ENCODE data around the gene EFHD2.

The EFHD2 gene

DNA sequence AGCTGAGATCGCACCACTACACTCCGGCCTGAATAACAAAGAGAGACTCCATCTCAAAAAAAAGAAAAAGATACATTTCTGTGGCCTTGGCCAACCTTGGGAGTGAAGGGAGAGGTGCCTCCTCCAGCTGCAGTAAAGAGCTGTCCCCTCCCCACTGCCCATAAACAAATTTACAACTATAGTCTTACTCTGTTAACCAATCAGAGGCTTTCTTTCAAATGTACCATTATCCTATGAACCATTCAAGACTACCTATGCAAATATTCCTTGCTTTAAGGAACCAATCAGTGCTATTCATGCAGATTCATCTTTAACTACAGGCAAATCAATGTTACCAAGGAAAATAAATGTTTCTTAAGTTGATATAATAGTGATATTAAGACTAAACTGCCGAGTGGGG lies 67.2 kb downstream of the EFHD2 start:
- no peak for DNase-seq (ENCODE audit: low read depth in 2 of 2)

DNA sequence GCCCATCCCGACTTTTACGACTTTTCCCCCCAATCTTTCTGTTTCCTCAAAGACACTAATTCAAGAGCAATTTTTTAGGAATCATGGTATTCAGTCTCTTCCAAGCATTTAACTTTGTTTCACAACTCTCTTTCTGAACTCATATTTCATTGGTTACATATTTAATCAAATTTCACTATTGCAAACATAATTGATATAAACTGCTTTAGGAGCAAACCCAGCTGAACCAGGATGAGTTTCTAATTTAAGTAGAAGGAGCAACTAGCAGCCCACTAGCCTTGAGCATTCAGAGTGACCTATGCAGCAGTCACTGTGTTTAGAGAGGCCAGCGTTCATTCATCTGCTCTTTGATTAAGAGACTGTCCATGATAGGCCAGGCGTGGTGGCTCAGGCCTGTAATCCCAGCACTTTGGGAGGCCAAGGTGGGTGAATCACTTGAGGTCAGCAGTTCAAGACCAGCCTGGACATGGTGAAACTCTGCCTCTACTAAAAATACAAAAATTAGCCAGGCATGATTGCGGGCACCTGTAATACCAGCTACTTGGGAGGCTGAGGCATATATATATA lies 68.0 kb downstream of the EFHD2 start:
- DNase-seq (ENCODE audit: low read depth in 2 of 2): no peak
